NK-92 (cell line): ENCODE results near the gene DCAF4L1.

Experiments
- DNase-seq: peaks from one replicate; lab custom pipeline; 2025; ENCODE audit not compliant: unreplicated experiment; lab: John Stamatoyannopoulos, UW

The DCAF4L1 gene, protein sequence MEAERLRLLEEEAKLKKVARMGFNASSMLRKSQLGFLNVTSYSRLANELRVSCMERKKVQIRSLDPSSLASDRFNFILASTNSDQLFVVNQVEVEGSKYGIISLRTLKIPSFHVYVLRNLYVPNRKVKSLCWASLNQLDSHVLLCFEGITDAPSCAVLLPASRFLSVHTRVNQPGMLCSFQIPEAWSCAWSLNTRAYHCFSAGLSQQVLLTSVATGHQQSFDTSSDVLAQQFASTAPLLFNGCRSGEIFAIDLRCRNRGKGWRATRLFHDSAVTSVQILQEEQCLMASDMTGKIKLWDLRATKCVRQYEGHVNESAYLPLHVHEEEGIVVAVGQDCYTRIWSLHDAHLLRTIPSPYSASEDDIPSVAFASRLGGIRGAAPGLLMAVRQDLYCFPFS

DNA sequence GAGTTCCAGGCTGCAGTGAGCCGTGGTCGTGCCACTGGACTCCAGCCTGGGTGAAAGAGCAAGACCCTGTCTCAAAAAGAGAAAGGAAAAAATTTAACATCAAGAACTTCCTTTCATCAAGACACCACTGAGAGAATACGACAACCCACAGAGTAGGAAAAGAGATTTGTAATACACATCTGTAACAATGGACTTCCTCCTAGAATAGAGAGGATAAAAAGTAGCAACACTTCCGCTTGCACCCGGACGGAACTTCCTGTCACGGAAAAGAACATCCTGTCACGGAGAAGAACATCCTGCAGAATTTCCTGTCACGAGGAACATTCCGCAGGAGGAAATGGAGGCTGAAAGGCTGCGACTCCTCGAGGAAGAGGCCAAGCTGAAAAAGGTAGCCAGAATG lies at the start of gene DCAF4L1:
TSS of gene DCAF4L1 (plus strand) at position 301 of the 400 bp plus-strand sequence. CDS start at position 338, 37 bp downstream.
- no peak for DNase-seq

DNA sequence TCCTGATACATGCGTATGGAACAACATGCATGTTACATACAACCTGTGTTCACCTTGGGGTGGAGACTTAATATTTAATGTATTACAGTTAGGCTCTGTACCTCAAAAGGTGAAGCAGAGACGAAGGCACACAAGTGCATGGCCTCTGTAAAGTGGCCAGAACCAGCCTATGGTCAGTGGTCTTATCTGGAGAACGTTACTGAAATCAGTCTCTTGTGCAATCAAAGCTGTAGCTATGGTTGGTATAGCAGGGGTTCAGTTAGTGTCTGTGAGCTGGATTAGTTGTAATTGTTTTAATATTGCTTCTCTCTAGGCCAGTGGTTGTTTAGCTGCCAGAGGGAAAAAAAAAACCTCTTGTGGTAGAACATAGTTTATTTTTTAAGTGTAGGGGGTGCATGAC lies 48.6 kb upstream of the DCAF4L1 start:
- no peak for DNase-seq

DNA sequence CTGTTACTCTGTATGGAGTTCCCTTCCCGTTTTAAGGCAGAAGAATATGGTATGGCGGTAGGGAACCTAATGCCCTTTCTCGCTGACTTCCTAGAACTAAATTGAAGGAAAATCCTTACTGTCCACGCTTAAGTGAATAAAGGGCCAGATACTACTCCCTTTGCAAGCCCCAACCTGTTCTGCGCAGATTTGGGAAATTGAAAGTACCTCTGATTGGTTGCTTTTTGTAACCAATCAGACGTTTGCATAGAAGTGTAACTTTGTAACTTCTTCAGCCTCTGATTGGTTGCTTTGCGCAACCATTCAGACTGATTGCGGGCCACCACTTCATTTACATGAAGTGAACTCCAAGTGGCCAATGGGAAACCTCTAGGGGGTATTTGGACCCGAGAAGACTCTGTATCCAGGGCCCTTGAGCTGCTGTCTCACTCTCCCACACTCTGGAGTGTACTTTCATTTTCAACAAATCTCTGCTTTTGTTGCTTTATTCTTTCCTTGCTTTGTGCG lies 47.5 kb upstream of the DCAF4L1 start:
- no peak for DNase-seq

DNA sequence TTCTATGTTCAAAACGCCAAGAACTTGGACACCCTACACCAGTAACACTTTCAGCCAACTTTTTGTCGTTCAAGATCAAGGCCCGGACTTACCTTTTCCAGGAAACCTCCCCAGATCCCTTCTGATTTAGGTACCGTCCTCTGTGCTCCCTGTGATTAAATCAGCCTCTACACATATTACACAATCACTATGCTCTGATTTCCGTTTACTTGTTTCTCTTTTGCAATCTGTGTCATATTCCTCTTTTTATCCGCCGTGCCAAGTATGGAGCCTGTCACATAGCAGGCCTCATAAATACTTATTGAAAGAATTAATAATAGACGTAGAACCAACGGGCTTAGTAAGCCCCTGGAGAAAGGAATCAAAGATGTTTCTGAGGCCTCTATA lies 47.0 kb upstream of the DCAF4L1 start:
- DNase-seq, result no peak

DNA sequence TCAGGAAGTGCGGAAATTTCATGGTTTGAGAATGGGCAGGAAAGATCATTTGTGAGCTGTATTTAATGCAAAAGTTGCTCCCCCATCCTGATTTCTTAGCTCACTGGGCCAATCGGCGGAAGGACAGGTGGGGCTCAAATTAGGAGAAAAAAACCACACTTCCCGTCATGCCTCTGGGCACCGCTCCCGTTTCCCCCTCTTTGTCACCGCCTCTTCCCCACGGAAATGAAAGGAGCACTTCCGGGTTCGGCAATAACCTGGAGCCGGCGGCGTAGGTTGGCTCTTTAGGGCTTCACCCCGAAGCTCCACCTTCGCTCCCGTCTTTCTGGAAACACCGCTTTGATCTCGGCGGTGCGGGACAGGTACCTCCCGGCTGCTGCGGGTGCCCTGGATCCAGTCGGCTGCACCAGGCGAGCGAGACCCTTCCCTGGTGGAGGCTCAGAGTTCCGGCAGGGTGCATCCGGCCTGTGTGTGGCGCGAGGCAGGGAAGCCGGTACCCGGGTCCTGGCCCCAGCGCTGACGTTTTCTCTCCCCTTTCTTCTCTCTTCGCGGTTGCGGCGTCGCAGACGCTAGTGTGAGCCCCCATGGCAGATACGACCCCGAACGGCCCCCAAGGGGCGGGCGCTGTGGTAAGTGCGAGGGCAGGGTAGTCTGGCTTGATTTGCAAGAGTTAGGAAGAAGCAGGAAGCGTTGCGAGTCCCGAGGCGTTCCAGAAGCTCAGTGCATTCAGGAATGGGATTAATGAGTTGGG lies 46.5 kb upstream of the DCAF4L1 start, which contains the start of gene TMEM33:
TSS of gene TMEM33 (plus strand) at position 529 of the 751 bp plus-strand sequence. CDS start at position 585, 56 bp downstream.
- DNase-seq, result peak; percentile 3

DNA sequence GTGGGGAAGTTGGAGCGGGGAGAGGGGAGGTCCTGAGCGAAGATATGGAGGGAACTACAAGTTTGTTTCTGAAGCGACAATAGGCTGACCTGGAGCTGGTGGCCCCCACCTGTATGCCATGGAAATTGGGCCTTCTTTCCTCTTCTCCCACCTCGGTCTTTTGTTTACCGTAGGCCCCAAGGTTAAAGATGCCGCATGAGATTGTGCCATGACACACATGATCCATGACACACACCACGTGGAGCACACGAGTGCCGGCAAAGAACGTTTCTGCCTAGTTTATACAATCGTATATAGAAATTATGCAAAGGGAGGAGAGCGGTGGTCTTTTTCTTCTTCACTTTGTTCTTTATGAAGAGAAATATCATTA lies 45.9 kb upstream of the DCAF4L1 start:
- DNase-seq, result no peak

DNA sequence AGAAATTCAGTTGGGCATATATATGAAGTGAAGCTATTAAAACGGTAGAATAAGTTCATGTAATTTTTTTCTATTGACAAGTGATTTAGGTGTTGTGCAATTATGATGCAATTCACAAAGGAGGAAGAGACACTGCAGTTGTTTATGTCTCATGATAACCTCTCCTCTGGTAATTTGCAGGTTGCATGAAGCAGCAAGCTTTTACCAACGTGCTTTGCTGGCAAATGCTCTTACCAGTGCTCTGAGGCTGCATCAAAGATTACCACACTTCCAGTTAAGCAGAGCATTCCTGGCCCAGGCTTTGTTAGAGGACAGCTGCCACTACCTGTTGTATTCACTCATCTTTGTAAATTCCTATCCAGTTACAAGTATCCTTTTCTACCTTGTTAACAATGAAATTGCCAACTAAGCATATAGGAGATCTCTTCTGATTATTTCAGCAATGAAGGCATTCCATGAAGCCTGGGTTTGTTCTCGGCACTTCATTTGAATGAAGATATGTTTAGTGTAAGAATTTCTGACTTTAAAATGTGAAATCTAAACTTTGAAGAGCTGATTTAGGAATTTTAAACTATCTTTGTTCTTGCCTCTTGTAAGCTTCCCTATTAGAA lies 42.4 kb upstream of the DCAF4L1 start:
- no peak for DNase-seq

DNA sequence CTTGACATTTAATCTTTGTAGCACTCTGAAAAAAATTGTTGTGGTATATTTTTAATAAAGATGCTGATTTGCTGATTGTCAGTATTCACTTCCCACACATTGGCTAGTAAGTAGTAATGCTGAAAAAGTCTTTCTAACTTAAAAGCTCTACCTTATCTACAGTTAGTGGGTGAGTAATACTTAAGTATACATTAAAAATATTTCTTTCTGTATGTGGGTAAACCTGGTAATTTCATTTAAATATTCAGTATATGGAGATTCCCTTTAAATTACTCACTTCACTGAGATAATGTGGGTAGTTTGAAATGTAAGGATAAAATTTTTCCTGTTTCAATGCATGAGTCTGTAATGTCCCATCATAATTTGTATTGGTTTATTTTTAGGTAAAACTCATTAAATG lies 40.7 kb upstream of the DCAF4L1 start:
- no peak for DNase-seq

DNA sequence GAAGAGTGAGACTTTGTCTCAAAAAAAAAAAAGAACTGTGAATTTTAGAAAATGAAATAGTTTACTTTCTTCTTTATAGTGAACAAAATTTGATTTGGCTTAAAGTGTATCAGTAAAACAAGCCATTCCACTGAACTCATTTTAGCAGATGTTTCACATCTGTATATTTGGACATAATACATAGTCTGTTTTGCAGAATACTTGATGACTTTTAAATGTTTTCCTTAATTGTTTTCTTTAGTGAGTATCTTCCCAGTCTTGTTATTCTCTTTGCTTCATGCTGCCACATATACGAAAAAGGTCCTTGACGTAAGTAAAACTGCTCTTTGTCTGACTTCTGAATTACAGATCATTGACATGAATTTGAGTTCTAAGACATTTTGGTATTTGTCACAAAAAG lies 38.0 kb upstream of the DCAF4L1 start:
- DNase-seq, result no peak

DNA sequence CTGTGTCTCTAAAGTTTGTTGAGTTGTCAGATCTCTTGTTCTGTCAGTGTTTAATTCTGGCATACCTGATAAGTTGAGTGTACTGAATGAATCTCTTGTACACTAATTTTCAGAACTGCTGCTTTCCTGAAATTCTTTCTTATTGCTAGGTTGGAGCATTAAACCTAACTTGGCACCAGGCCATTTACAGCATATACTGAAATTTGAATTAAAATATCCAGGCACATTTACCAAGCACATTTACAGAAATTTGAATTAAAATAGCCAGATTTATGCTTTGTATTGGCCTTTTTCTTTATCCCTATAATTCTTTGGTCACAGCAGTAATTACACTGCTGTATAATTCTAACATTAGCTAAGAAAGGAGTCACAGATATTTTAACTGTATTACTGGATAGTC lies 37.5 kb upstream of the DCAF4L1 start:
- no peak for DNase-seq

DNA sequence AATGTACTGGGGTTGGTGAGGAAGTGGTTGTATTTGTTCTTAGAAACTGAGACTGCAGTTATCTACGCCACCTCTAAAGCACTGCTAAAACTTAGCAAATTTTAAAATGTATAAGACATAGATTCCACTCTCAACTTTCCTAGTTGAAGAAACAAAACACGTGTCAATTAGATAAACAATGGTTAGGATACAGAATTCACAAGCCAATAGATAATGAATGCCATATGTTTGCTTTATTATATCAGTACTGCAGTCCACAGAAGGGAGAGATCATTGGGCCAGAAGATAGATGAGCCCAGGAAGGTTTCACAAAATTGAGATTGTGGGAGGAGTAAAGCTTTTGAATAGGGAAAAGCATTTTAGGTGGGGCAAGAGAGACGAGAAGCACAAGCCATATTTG lies 32.0 kb upstream of the DCAF4L1 start:
- no peak for DNase-seq

DNA sequence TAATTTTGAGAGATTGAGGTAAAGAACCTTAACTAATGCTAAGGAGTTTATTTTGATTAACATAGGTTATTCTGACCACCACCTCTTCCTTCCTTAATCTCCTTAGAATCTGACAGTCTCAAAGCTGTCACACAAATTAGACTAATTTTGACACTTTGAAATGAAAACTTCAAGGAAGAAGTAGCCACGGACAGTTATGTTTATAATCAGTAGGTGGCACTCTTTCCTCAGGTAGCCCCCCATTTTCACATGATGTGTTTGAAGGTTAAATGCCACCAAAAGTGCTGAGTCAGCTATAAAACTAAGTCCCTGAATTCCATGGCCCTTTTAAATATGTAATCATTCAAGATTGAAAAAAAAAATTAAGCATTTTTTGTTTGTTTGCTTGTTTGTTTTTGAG lies 23.9 kb upstream of the DCAF4L1 start:
- no peak for DNase-seq

DNA sequence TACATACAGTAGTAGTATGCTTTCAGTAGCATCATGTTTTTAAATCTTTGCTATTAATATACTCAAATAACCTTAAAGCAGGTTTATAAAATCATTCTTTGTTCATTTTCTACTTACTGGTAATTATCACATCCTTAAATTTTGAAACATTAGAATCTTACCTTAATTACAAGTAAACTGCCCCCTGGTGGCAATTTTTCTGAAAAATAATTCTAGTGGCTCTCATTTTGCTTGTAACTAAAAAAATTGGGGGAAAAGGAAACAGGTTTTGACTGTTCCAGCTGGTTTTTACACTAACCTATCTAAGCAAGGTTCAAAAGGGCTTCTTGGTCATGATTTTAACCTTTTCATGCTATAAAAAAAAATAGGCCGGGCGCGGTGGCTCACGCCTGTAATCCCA lies 18.5 kb upstream of the DCAF4L1 start:
- DNase-seq, result no peak

DNA sequence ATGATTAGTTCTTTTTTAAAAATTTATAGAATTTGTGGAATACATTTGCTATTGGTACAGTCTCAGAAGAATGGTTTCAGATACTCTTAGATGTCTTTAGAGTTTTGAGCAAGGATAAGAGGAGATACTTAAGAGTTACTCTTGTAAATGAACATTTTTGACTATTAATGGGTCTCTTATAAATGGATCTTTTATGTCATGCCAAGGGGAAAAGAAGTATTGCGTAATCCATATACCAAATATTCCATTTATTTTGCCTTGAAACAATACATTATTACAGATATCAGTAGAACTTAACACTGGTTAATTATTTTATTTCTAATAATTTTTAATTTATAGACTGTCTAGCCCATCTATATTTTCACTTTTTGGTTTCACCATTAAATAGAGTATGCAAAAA lies 17.2 kb upstream of the DCAF4L1 start:
- DNase-seq, result no peak

DNA sequence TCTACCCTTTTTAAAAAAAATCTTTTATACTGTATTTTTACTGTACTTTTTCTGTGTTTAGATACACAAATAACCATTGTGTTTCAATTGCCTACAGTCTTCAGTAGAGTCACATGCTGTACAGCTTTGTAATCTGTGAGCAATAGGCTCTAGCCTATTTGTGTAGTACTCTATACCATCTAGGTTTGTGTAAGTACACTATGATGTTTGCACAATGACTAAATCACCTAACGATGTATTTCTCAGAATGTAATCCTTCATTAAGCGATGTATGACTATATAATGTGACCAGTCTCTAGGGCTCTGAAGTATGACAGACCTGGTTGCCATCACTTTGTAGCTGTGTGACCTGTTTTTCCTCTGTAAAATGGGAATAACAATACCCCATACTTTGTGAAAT lies 14.2 kb upstream of the DCAF4L1 start:
- no peak for DNase-seq

DNA sequence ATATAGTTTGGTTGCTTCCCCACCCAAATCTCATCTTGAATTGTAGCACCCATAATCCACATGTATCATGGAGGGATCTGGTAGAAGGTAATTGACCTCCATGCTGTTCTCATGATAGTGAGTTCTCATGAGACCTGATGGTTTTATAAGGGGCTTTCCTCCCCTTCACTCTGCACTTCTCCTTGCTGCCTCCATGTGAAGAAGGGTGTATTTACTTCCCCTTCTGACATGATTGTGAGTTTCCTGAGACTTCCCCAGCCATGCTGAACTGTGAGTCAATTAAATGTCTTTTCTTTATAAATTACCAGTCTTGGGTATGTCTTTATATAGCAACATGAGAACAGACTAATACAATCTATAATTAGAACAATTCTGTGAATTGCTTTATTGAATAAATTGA lies 11.9 kb upstream of the DCAF4L1 start:
- no peak for DNase-seq

DNA sequence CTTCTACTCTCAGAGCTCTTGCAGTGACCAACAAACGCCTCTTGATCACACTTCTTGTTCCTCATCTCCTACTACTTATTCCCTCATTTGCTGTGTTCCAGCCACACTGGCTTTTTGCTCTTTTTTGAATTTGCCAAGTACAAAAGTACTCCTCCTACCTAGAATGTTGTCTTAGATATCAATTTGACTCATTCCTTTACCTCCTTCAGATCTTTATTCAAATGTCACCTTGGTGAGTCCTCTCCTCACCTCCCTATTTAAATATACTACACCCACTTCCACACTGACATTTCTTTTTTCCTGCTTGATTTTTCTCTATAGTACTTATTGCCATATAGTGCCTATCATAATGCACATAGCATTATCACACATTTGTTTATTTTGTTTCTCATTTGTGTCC lies 6.2 kb upstream of the DCAF4L1 start:
- no peak for DNase-seq

DNA sequence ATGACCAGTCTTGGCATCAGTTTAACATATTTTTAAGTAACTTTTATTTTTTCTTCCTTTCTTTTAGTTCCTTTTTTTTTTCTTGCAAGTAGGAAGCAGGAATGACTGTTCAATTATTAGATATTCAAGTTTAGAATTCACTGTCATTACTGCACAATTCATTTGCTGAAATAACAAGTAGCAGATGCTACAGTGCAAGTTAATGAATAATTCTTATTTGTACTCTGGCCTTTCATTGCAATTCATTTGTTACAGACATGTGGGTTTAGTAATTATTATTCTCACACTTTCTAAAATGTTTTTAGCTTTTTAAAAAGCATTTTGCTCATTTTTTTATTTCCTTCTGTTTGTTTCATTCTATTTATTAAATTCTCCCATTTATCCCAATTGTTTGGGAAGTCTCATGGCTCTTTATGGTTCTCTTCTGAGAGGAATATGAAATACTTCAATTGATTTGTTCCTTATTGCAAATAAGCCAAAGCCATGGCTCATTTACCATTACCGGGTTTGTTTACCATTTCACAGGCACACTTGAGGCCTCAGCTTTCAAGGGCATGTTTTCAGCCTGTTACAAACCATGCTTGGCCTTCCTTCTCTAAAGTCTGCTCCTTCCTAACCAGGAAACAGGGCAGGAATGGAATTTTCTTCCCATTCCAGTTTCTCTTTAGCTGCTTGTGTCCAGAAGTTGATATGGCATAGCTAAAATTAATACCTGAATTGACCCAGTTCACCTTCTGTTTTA lies 4.6 kb upstream of the DCAF4L1 start:
- no peak for DNase-seq

DNA sequence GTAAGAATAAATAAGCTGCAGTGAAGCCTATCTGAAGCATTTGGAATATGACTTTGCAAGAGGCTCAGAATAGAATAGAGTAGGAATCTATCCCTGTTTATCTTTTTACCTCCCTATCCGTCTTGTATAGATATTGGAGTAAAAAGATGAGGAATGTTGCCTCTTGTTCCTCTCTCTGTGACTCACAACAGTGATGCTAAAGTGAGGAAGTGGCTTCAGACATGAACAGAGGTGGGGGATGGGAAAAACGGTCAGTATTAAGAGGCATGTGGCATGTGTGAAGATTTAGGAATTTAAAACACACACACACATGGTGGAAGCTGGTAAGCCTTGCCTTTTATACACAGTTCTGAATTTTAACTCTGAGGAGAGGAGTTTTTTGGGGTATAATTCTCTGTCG lies 3.8 kb upstream of the DCAF4L1 start:
- DNase-seq, result no peak

DNA sequence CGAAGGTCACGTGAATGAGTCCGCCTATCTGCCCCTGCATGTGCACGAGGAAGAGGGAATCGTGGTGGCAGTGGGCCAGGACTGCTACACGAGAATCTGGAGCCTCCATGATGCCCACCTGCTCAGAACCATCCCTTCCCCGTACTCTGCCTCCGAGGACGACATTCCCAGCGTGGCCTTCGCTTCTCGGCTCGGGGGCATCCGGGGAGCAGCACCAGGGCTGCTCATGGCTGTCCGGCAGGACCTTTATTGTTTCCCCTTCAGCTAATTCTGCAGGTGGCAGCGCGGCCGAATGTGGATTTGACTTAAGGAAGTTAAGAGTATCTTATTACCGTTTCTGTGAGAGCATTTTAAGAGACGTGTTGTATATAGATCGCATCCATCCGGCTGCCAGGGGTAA lies 1.2 kb downstream of the DCAF4L1 start:
- no peak for DNase-seq

DNA sequence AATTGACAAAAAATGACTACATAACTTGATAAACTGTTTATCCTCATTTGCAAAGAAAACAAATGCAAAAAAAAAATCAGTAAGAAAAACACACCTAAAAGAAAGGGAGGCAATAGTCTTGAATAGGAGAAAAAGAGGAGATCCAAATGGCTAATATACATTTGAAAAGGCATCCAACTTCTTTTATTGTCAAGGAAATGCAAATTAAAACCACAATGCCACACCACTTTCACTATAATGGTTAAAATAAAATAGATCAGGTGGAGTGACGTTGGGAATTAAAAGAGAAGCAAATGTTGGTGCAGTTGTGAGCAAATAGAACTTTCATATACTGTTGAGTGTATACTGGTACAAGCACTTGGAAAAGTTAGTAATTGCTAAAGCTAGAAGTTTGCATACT lies 3.6 kb downstream of the DCAF4L1 start:
- DNase-seq, result no peak
